ENCODE measurements around the gene SYT1. TPM values are rescaled to one million over a fixed set of nuclear protein-coding genes. Genes with fewer than 3 reads are reported as not detected.

The SYT1 gene
- total and polyA plus RNA-seq, 2 of the 4 experiments (the other 2 are of a cell fraction), result 2.8 to 3.0 TPM

GRCh38 chr12:79206871-79207270, 342.3 kb downstream of the SYT1 start:
- no peak for TF ChIP-seq RCOR1 (IDR thresholded peaks at IDR 0.05; ENCODE audit: insufficient replicate concordance, low read length)
- TF ChIP-seq CHD1 (IDR thresholded peaks at IDR 0.05; ENCODE audit: low read depth, low read length), result no peak
- no peak for TF ChIP-seq CTCF (conservative IDR thresholded peaks at IDR 0.05; ENCODE audit: low read depth, low read length)
- no peak for TF ChIP-seq CEBPB (IDR thresholded peaks at IDR 0.05; ENCODE audit: low read depth, low read length)
- TF ChIP-seq MAFK (IDR thresholded peaks at IDR 0.05; ENCODE audit: low read depth, low read length), result no peak
- TF ChIP-seq POLR2A (IDR thresholded peaks at IDR 0.05; ENCODE audit: low read depth, low read length), result no peak
- TF ChIP-seq BHLHE40 (IDR thresholded peaks at IDR 0.05; ENCODE audit: low read depth, low read length), result no peak
- no peak for TF ChIP-seq USF2 (IDR thresholded peaks at IDR 0.05; ENCODE audit: low read depth, low read length)
- TF ChIP-seq RFX5 (IDR thresholded peaks at IDR 0.05; ENCODE audit: low read depth, low read length), result no peak
- no peak for TF ChIP-seq SMC3 (IDR thresholded peaks at IDR 0.05; ENCODE audit: low read depth, low read length)
- TF ChIP-seq RAD21 (IDR thresholded peaks at IDR 0.05; ENCODE audit: low read length), result no peak
- no peak for TF ChIP-seq NFE2L2 (IDR thresholded peaks at IDR 0.05; ENCODE audit: low read depth, low read length)
- no peak for TF ChIP-seq MXI1 (IDR thresholded peaks at IDR 0.05; ENCODE audit: borderline replicate concordance, low read depth, low read length)
- no peak for TF ChIP-seq MAZ (IDR thresholded peaks at IDR 0.05; ENCODE audit: borderline replicate concordance, low read depth, low read length)
- TF ChIP-seq FOS (IDR thresholded peaks at IDR 0.05; ENCODE audit: low read depth, low read length), result no peak
- TF ChIP-seq ELK1 (IDR thresholded peaks at IDR 0.05; ENCODE audit: borderline replicate concordance, low read depth, low read length), result no peak
- Histone ChIP-seq H3K9me1 (ENCODE audit: insufficient read depth, low read length) (no peaks in the 10 kb centered on the region; the same call in 1 of the 2 replicates), H4K8ac (ENCODE audit: low read depth in 2 of 2, low read length in 2 of 2) (no peak overlapping the region), H3K14ac (replicated peaks; ENCODE audit: low read depth, low read length) (0 out of 2 replicates have a peak overlapping the region, but pooled peaks have one; percentile 45), H3K9ac (ENCODE audit: low read depth, low read length) (no peak overlapping the region), H4K20me1 (ENCODE audit: insufficient read depth, low read length) (no peaks in the 10 kb centered on the region), H3K79me1 (ENCODE audit: low read depth in 1 of 2, low read length in 2 of 2) (no peaks in the 10 kb centered on the region), H2BK120ac (ENCODE audit: low read depth, low read length) (no peak overlapping the region), H3K36me3 (ENCODE audit: control insufficient read depth, insufficient read depth, low read length) (no peaks in the 10 kb centered on the region), H2BK15ac (ENCODE audit: low read depth, low read length) (no peak overlapping the region), H4K5ac (ENCODE audit: low read depth, low read length) (no peak overlapping the region), H3K4me2 (ENCODE audit: low read depth, low read length) (no peak overlapping the region), H3K18ac (ENCODE audit: low read depth, low read length) (no peak overlapping the region), H2AK5ac (ENCODE audit: low read depth, low read length) (no peak overlapping the region), H3K4me3 (ENCODE audit: insufficient read depth, low read depth, low read length) (no peak overlapping the region), H3K27me3 (ENCODE audit: control insufficient read depth, insufficient read depth, low read length) (no peaks in the 10 kb centered on the region), H3K4ac (ENCODE audit: low read depth, low read length) (no peak overlapping the region), H3K27ac (ENCODE audit: insufficient read depth, low read length) (no peak overlapping the region), H3K9me3 (ENCODE audit: control insufficient read depth, insufficient read depth, low read length) (no peaks in the 10 kb centered on the region), H2AK9ac (replicated peaks; ENCODE audit: low read depth, low read length, poor library complexity) (no peak overlapping the region), H2BK5ac (ENCODE audit: low read depth, low read length, poor library complexity, severe bottlenecking) (no peak overlapping the region), H3K56ac (ENCODE audit: extremely low read depth, insufficient read depth, low read length) (no peak overlapping the region), H2AFZ (replicated peaks; ENCODE audit: low read length, poor library complexity) (no peak overlapping the region), H4K91ac (ENCODE audit: insufficient read depth, low read depth, low read length) (no peak overlapping the region; the same call in 1 of the 2 replicates), H3K4me1 (ENCODE audit: control insufficient read depth, insufficient read depth, low read length) (no peaks in the 10 kb centered on the region; the same call in 1 of the 2 replicates), H3K23ac (ENCODE audit: low read depth, low read length) (no peak overlapping the region), H2BK20ac (ENCODE audit: low read depth, low read length) (no peak overlapping the region)
- POLR2A ChIA-PET (ENCODE audit: unreplicated experiment), result no interaction called here
- WGBS, 2 experiments (ENCODE audit: extremely low coverage in 2 of 2, insufficient read length in 1 of 2), result no CpG with 5 or more reads among the region's 1 CpG
- CTCF ChIA-PET, result no interaction called here
- dilution Hi-C loops (cut with HindIII; ENCODE audit: low sequenced_read_pairs, unreplicated experiment), result no loop called here
- ATAC-seq (ENCODE audit: low read depth) (no peak), DNase-seq (no peak)
- in situ Hi-C loops (cut with MboI; ENCODE audit: low sequenced_read_pairs), result no loop called here
- intact Hi-C loops (cut with micrococcal nuclease), result no loop called here
- BruUV-seq (replicated peaks), result no TSS peak
